WTC11 (cell line): ENCODE results near the gene FAM13A. TPM values are rescaled to one million over a fixed set of nuclear protein-coding genes. Genes with fewer than 3 reads are reported as not detected.

Experiments used
- ATAC-seq: fragments of 200-7000 bp; cut with Tn5 transposase; 2 replicates; pipeline ENCODE4 v1.10.0; 2021; ENCODE audit warnings: mild to moderate bottlenecking, moderate library complexity
- CTCF ChIA-PET: fragments of 300-600 bp; sonication (Branson Sonifier 250); formaldehyde crosslinking; loops from one replicate; lab custom pipeline; 2021; ENCODE audit warnings: antibody characterized with exemption; lab: Charles Lee
- POLR2A ChIA-PET: fragments of 350-600 bp; sonication (Branson Sonifier 250); formaldehyde crosslinking; loops from one replicate; lab custom pipeline; 2021; ENCODE audit warnings: antibody characterized with exemption; lab: Charles Lee
- DNase-seq: peaks from one replicate; pipeline ENCODE4 v3.0.0; 2021; ENCODE audit warnings: low spot score
- H3K27ac Mint-ChIP-seq: 2 replicates; pipeline ENCODE4 v1.8.0; 2021; ENCODE audit warnings: mixed read lengths
- H3K27me3 Mint-ChIP-seq: 2 replicates; pipeline ENCODE4 v1.8.0; 2021; ENCODE audit warnings: low read depth, mild to moderate bottlenecking, moderate library complexity, mixed read lengths
- H3K36me3 Mint-ChIP-seq: 2 replicates; pipeline ENCODE4 v1.8.0; 2021; ENCODE audit warnings: mixed read lengths
- H3K4me1 Mint-ChIP-seq: 2 replicates; pipeline ENCODE4 v1.8.0; 2022; ENCODE audit warnings: mixed read lengths
- H3K4me3 Mint-ChIP-seq: 2 replicates; pipeline ENCODE4 v1.8.0; 2021; ENCODE audit warnings: mild to moderate bottlenecking, moderate library complexity, mixed read lengths
- H3K9me3 Mint-ChIP-seq: 2 replicates; pipeline ENCODE4 v1.8.0; 2021; ENCODE audit warnings: mixed read lengths
- ATF1 ChIP-seq: sonication (generic); formaldehyde crosslinking; IDR thresholded peaks from 2 replicates; pipeline ENCODE4 v1.8.1; 2023; ENCODE audit warnings: mild to moderate bottlenecking, moderate library complexity, missing genetic modification reagents
- ATF3 ChIP-seq: sonication (generic); formaldehyde crosslinking; conservative IDR thresholded peaks from 2 replicates; pipeline ENCODE4 v1.8.1; 2022; ENCODE audit warnings: mild to moderate bottlenecking, missing genetic modification reagents
- CREM ChIP-seq: sonication (generic); formaldehyde crosslinking; IDR thresholded peaks from 2 replicates; pipeline ENCODE4 v1.8.1; 2022; ENCODE audit warnings: mild to moderate bottlenecking, missing genetic modification reagents, moderate library complexity
- CTCF ChIP-seq: fragments of 200-600 bp; IDR thresholded peaks from 2 replicates; pipeline ENCODE4 v1.8.0; 2022; ENCODE audit warnings: antibody characterized with exemption
- E2F1 ChIP-seq: sonication (generic); formaldehyde crosslinking; IDR thresholded peaks from 2 replicates; pipeline ENCODE4 v1.8.0; 2022; ENCODE audit warnings: mild to moderate bottlenecking, missing genetic modification reagents
- EMX1 ChIP-seq: fragments of 250-450 bp; sonication (Bioruptor Pico); IDR thresholded peaks from 2 replicates; pipeline ENCODE4 v1.8.0; 2021; ENCODE audit warnings: mild to moderate bottlenecking
- ERG ChIP-seq: fragments of 250-450 bp; sonication (Bioruptor Pico); IDR thresholded peaks from 2 replicates; pipeline ENCODE4 v1.8.0; 2021; ENCODE audit warnings: mild to moderate bottlenecking
- GTF2I ChIP-seq: fragments of 250-450 bp; sonication (Bioruptor Pico); conservative IDR thresholded peaks from 2 replicates; pipeline ENCODE4 v1.4.0; 2021; ENCODE audit warnings: mild to moderate bottlenecking
- JAZF1 ChIP-seq: fragments of 250-450 bp; sonication (Bioruptor Pico); IDR thresholded peaks from 2 replicates; pipeline ENCODE4 v1.9.0; 2021; ENCODE audit warnings: moderate library complexity, mild to moderate bottlenecking, inconsistent platforms
- JUN ChIP-seq: sonication (generic); formaldehyde crosslinking; IDR thresholded peaks from 2 replicates; pipeline ENCODE4 v1.8.0; 2023; ENCODE audit warnings: mild to moderate bottlenecking, missing genetic modification reagents
- KAT7 ChIP-seq: sonication (generic); formaldehyde crosslinking; IDR thresholded peaks from 2 replicates; pipeline ENCODE4 v1.8.1; 2023; ENCODE audit warnings: missing genetic modification reagents, mild to moderate bottlenecking, borderline replicate concordance
- MLX ChIP-seq: sonication (generic); formaldehyde crosslinking; IDR thresholded peaks from 2 replicates; pipeline ENCODE4 v1.8.1; 2023; ENCODE audit warnings: mild to moderate bottlenecking, missing genetic modification reagents, moderate library complexity
- MXD4 ChIP-seq: fragments of 250-450 bp; sonication (Bioruptor Pico); IDR thresholded peaks from 2 replicates; pipeline ENCODE4 v1.8.0; 2021; ENCODE audit warnings: mild to moderate bottlenecking, moderate library complexity, borderline replicate concordance
- RELA ChIP-seq: sonication (generic); formaldehyde crosslinking; IDR thresholded peaks from 2 replicates; pipeline ENCODE4 v1.8.1; 2022; ENCODE audit warnings: missing genetic modification reagents, mild to moderate bottlenecking, borderline replicate concordance
- TEAD1 ChIP-seq: sonication (generic); formaldehyde crosslinking; IDR thresholded peaks from 2 replicates; pipeline ENCODE4 v1.8.0; 2022; ENCODE audit warnings: mild to moderate bottlenecking, missing genetic modification reagents
- ZBTB43 ChIP-seq: sonication (generic); formaldehyde crosslinking; IDR thresholded peaks from 2 replicates; pipeline ENCODE4 v1.8.1; 2023; ENCODE audit warnings: mild to moderate bottlenecking, missing genetic modification reagents
- ZMAT4 ChIP-seq: fragments of 250-450 bp; sonication (Bioruptor Pico); IDR thresholded peaks from 2 replicates; pipeline ENCODE4 v1.9.0; 2021; ENCODE audit warnings: mild to moderate bottlenecking
- ZNF138 ChIP-seq: sonication (generic); formaldehyde crosslinking; conservative IDR thresholded peaks from 2 replicates; pipeline ENCODE4 v1.8.1; 2022; ENCODE audit warnings: mild to moderate bottlenecking, moderate library complexity, missing genetic modification reagents
- ZNF263 ChIP-seq: sonication (generic); formaldehyde crosslinking; IDR thresholded peaks from 2 replicates; pipeline ENCODE4 v1.8.1; 2022; ENCODE audit warnings: low read depth, mild to moderate bottlenecking, moderate library complexity, missing genetic modification reagents
- total RNA-seq: library from RNA; stranded (reverse); gene quantifications from 3 replicates; pipeline ENCODE4 v1.2.3, GENCODE V29; 2021

Gene FAM13A
- total RNA-seq, 1 experiment from 2014 or later: 14.6 TPM

GRCh38 chr4:88788424-88788823 is 268.6 kb downstream of the FAM13A start:
- DNase-seq: no peak
- ATAC-seq: no peak
- TF ChIP-seq CREM (CRISPR knock-in tag) (no peak), ZMAT4 (CRISPR knock-in tag) (no peak), GTF2I (no peak), MXD4 (CRISPR knock-in tag) (no peak)
- Mint-ChIP-seq H3K27me3 (no peaks in the 10 kb centered on the region), H3K4me3 (no peak overlapping the region), H3K27ac (no peak overlapping the region), H3K4me1 (peaks cover 12% of the 10 kb centered on the region), H3K36me3 (peaks cover 6% of the 10 kb centered on the region), H3K9me3 (no peaks in the 10 kb centered on the region)
- CTCF ChIA-PET: interaction anchor here (0.7 kb wide), 1 partner anchor 71 kb away, joined by 3 read pairs; no protein-coding TSS in a partner anchor
- POLR2A ChIA-PET: no interaction called here

GRCh38 chr4:88786011-88786410 is 271.0 kb downstream of the FAM13A start:
- POLR2A ChIA-PET: no interaction called here
- H3K27me3 Mint-ChIP-seq: no peaks in the 10 kb centered on the region
- CTCF ChIA-PET: no interaction called here
- TF ChIP-seq ZBTB43: no peak
- no peak for TF ChIP-seq JAZF1 (CRISPR knock-in tag)
- no peak for TF ChIP-seq ZNF263 (CRISPR knock-in tag)
- TF ChIP-seq ATF3 (CRISPR knock-in tag): no peak
- TF ChIP-seq ZNF138 (CRISPR knock-in tag): no peak
- TF ChIP-seq RELA (CRISPR knock-in tag): no peak
- no peak for TF ChIP-seq TEAD1 (CRISPR knock-in tag)
- no peak for TF ChIP-seq KAT7 (CRISPR knock-in tag)
- TF ChIP-seq MLX (CRISPR knock-in tag): no peak
- no peak for TF ChIP-seq JUN
- TF ChIP-seq E2F1 (CRISPR knock-in tag): no peak
- TF ChIP-seq EMX1 (CRISPR knock-in tag): no peak
- TF ChIP-seq ERG: no peak
- TF ChIP-seq CTCF: no peak
- TF ChIP-seq ATF1 (CRISPR knock-in tag): no peak
- TF ChIP-seq, all 79 proteins: peak for 0
- peaks cover 6% of the 10 kb centered on the region for H3K36me3 Mint-ChIP-seq
- ATAC-seq: no peak
- H3K9me3 Mint-ChIP-seq: no peaks in the 10 kb centered on the region
- no peaks in the 10 kb centered on the region for H3K4me1 Mint-ChIP-seq
- H3K27ac Mint-ChIP-seq: no peak overlapping the region
- no peak for DNase-seq
- H3K4me3 Mint-ChIP-seq: no peak overlapping the region
